Nucleus accumbens (tissue), 56 donors: Measurements from ENCODE around the gene OSBPL6.
"Not testable (repeated sequence)": the region's sequence is repeated elsewhere in the genome, so short reads cannot be mapped to it uniquely, and the experiment has no call there.

Experiments used
- DNase-seq, 56 donors: peaks; one replicate each; lab custom pipeline; 2025; lab: John Stamatoyannopoulos, UW

Gene OSBPL6

DNA sequence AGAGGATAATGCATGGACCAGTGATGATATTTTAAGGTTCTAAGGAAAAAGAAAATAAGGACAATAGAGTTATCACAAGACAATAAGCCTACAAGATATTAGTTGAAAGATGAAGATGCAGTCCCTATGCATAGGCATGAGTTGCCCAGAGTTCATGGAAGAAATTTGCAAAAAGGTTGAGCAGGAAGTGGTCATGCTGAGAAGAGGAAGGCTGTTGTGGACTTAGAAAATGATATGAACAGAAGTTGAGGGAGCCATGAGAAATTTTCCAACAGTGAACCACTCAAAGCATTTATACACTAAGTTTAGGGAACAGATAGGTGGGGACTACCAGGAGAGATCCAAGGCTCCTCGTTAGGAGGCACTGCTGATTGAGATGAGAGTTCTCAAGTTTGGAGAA is 3.5 kb downstream of the OSBPL6 start:
- DNase-seq: no peak

DNA sequence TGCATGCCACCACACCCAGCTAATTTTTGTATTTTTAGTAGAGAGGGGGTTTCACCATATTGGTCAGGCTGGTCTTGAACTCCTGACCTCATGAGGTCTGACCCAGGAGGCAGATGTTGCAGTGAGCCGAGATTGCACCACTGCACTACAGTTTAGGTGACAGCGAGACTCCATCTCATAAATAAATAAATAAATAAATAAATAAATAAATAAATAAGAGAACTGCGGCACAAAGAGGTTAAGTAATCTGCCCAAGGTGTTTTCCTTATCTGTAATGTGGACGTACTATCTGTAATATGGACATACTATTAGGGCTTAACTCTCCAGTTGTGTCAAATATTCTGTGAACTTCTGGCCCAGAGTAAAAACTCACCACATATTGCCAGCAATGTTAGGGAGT is 4.1 kb downstream of the OSBPL6 start:
- DNase-seq: not testable (repeated sequence)

DNA sequence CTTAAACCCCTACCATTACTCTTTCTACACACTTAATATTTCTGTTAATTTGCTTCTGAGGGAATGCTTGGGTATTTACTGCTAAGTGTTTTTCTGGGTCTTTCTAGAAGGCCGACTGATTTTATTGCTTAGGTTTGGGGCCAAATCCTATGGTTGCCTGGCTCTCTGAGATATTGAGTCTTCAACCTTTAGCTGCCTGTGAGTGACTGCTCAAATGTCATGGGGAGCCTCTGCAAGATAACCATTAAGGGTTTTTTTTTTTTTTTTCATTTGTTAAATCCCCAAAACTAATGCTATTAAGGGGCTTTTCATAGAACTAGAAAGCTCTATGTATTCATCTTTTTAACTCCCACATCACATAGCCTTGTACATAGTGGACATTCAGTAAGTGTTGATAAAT is 5.0 kb downstream of the OSBPL6 start:
- DNase-seq: no peak

DNA sequence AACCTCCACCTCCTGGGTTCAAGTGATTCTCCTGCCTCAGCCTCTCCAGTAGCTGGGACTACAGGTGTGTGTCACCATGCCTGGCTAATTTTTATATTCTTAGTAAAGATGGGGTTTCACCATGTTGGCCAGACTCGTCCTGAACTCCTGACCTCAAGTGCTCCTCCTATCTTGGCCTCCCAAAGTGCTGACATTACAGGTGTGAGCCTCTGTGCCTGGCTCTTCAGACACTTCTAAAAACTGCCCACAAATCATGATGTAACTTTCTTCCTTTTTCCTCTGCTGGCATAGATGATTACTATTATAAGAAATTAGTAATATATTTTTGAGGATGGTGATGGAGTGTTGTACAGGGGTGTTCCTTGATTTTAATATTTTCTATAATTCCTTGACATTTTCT is 6.0 kb downstream of the OSBPL6 start:
- no peak for DNase-seq

DNA sequence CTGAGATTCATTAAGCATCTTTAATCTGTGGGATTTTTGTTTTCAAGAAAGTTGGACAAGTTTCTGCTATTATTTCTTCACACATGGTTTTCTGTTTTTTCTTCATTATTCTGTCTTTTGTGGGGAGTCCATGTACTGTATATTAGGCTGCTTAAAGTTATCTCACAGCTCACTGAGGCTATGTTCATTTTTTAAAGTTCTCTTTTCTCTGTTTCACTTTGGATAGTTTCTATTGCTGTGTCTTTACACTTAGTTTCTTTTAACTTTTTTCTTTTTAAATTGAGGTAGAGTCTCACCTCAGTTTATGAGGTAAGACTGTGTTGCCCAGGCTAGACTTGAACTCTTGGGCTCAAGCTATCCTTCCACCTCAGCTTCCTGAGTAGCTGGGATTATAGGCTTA is 8.6 kb downstream of the OSBPL6 start:
- no peak for DNase-seq

DNA sequence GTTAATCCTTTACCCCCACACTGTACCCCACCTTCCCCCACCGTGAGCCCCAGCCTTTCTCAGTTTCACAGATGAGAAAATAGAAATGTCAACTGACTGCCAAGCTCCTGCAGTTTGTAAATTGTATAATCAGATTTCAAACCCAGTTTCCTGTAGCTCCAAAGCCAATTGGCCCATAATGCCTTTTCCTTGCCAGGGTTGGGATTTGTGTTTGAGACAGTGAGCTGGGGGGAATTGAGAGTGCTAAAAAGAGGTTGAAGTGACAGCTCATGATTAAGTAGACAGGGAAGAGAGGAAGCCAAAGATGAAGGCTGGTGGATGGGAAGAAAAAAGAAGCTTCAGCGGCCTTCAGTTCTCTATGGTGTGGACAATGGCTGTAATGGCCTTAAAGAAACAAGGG is 10.7 kb downstream of the OSBPL6 start:
- DNase-seq: peak in 2 of 56 donors; percentile 8 to 15

DNA sequence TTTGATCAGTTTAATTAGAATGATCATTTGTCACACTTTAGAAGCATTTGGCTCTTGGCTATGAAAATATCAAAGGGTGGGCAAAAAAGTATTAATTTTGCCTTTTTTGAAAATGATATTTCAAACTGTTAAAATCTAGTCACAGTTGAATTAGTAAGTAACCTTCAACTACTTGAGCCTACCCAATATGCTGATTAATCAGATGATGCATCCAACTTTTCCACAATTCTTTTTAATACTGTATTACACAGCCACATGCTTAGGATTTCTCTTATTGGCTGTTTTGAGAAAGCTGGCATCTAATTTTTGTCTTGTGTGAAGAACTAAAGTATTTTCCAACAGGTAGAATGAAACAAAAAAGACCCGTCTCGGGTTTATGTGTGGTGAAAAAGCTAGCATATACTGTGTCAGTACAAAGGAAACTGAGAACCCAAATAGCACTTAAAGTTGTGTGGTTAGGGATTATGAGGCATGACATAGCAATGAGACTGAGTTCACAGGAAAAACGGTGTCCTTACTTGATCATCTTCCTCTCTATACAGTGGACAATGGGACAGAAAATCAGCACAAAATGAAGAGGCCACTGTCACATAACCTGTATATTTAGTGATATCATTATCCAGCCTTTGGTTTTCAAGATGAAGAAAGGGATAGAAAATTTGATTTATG is 11.7 kb downstream of the OSBPL6 start:
- DNase-seq: no peak

DNA sequence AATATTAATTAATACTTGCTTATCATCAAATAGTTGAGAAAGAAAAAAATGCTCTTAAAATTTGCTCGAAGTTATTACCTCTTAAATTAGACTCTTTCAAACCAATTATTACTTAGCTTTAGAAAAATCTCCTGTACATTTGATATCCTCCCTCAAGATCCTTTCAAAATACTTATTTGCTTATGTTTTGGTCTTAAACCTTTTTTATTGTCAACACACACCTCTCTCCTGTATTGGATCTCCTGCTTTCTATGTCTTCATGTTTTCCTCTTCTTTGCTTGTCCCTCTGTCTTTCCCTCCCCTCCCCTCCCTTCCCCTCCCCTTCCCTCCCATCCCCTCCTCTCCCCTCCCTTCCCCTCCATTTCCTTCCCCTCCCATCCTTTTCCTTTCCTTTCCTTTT is 14.0 kb downstream of the OSBPL6 start:
- no peak for DNase-seq

DNA sequence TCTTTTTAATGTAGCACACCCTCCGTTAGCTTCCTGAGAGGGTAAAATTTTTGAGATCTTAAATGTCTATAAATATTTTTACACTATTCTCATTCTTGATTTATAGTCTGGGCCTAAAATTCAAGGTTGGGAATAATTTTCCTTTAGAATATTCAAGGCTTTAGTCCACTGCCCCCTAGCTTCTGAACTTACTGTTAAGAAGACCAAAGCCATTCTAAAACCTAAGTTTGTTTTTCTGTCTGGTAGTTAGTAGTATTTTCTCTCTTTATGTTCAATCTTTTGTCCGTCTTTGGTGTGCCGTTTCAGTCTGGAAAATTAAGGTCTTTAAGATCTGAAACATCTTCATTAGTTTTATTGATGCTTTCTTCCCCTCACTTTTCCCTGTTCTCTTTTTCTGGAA is 14.5 kb downstream of the OSBPL6 start:
- DNase-seq: no peak

DNA sequence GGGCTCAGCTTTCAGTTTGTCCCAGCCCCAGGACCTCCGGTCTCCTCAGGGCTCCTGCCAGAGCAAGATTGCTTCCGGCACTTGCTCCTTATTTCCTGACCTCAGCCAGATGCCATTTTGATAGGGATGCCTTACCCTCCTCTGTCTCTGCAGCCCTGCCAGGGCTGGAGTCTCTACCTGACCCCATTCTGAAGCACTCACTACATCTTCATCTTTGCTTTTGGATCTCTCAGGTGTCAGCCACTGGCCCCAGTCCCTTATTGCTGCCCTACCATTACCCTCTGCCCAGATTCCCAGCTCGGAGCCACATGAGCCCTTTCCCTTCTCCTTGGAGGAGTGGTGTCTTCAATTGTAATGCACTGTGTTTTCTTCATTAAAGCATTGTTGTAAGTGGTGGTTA is 17.1 kb downstream of the OSBPL6 start:
- no peak for DNase-seq

DNA sequence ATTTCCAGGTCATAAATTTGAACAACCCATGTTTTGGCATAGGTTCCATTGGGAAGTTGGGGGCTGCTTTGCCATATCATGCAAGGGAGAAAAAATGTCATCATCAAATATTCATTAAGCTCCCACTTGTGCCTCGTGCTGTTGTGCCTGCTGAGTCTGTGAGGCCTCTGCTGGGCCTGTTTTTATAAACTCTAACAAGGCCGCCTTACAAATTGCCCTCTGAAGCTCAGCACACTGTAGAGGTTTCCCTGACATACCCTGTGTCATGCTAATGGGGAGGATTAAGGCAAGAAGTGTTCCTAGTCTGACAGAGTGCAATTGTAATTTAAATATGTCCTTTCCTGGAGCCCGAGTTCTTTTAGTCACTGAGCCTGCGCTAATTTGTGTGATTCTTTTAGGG is 17.6 kb downstream of the OSBPL6 start:
- peak in 6 of 56 donors; percentile 4 to 43 (median 18) for DNase-seq

DNA sequence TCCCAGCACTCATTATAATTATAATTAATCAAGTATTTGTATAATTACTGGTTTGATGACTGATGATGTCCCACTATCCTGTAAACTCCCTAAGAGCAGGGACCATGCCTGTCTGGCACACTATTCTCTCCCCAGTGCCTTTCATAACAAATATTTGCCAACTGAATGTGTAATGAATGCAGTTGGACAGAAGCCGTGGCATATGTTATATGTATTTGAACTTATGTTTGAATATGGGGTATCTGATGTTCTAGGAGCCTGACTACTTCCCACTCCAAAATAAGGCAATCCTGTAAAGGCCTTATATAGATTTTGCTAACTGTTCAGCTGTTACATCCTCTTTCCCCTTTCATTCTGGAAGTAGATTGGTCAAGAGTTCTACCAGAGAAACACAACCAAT is 19.7 kb downstream of the OSBPL6 start:
- DNase-seq: no peak

DNA sequence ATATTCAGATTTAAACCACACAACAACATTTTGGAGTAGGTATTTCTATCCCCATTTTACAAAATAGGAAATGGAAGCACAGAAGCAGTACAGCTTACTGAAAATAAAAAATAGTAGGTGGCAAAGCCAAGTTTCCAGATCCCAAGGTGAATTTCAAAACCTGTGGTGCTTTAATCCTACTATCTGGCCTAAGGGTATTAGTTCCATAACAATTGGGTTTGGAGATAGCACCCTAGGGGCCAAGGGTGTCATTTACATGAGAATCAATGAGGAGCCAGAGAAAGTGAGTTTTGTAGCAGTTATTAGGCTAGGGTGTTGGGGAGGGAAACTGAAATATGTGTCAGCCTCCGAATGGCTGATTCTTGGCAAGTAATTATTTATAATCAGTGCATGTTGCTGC is 24.9 kb downstream of the OSBPL6 start:
- no peak for DNase-seq

DNA sequence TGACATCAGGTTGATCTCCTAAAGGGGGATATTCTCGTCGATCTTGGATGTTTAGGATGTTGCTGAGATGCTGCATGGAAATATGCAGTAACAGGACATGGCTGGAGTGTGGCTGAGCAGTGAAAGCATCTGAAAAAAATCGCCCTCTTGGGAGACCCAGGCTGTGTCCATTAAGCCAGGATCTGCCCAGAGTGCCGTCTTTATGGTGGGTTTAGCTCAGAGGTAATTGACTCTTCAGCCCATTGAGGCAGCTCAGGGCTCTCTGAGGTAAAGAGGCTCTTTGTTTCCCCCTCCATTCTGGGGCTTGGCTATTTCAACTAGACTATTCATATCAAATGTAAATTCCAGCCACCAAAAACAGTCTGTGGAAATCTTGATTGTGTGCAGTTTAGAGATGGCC is 26.5 kb downstream of the OSBPL6 start:
- DNase-seq: no peak

DNA sequence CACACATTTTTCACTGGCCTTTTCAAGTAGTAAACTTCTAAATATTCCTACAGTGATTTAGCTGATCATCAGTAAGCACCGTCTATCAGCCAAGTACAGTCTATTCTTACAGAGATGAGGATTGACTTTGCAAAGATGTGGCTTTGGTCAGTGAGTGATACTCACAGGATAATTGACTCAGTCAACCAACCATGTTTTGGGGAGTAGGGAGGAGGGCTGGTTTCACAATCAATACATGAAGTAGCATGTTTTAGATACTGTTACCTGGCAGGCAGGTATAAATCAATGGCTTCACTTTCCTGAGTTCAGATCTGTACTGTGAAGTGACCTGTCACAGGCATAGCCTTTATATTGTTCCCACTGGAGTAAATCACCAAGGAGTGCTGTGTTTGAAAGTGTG is 27.2 kb downstream of the OSBPL6 start:
- DNase-seq: no peak

DNA sequence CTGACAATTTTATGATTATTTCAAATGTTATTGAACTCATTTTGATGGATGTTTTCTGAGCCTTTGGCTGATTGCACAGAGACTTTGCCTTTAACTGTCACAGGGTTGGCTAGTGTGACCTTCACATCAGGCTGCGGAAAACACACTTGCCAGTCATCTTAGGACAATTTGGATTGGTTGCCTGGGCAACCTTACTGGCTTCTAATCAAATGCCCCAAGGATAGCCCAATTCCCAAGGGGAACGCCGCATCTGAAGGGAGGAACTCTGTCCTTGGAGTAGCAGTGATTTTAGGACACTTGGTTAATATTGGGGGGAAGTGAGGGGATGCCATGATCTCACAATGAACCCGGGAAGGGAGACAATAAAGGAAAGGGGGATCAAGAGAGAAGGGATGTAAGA is 29.5 kb downstream of the OSBPL6 start:
- DNase-seq: no peak

DNA sequence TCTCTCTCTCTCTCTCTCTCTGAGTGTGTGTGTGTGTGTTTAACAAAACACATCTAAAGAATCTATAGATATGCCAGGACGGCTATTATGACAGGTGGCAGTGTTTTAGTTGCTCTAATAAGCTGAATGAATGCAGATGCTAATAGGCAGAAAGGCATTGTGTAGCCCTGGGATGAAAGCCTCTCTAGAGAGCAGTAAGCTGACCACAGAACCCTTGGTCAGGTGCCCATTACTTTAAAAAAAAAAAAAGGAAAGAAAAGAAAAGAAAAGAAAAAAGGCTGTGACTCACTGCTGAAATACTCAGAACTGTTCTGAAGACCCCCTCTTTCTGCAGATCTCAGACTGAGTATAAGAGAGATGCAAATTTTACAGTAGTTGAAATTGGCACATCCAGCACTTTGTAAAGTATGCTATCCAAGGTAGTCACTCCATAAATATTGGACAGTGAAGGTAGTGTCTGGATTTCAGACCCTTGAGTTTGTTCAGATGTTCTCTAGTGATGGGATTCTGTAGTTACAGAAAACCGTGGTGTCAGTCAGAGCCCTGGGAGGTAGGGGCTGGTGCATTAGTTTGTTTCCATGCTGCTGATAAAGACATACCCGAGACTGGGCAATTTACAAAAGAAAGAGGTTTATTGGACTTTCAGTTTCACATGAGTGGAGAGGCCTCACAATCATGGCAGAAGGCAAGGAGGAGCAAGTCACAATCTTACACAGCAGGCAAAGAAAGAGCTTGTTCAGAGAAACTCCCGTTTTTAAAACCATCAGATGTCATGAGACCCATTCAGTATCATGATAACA is 30.9 kb downstream of the OSBPL6 start:
- DNase-seq: no peak

DNA sequence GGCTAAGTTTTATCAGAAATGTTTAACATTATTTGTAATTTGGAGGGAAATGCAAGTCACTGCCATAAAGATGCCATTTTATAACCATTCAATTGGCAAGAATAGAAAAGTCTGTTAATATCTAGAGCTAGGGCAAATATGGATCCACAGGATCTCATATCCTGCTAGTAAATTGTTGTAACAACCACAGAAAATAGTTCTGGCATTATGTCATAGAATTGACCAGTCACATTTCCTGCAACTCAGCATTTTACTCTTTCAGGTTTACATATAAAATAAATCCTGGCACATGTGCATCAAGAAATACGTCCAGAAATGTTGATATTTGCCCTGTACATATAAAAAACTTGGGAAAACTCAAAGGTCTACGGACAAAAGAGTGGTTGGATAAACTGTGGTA is 32.9 kb downstream of the OSBPL6 start:
- DNase-seq: no peak

DNA sequence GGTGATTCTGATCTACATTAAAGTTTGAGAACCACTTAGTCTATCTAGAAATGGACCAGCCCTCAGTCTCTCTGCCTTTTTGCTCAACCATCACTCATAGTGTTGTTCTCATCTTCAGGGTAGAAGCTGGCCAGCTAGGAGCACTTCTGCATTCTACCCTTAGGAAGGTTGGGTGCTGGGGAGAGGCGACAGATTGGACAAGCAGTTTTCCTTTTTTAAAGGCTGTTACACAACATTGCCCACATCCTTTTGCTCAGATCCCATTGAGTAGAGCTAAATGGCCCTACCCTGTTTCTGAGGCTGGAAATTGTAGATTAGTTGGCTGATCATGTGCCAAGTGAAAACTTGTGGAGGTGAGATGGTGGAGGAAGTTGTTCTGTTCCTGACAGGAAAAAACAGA is 35.6 kb downstream of the OSBPL6 start:
- peak in 2 of 56 donors; percentile 14 for DNase-seq

DNA sequence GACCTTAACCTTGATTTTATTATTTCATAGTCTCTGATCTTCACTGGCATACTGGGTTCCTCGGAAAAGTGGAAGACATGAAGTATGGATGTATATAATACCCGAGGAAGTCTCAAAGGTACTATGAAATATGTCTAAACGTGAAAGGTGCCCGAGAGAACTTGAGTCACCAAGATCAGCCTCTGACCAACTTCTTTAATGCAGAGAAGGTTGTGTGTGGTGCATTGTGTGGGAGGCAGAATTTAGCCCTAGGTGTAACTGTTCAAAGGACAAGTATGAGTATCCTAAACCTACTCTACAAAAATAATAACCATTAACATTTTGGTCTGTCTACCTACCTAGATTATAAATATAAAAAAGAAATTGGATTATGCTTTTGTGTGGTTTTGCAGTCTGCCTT is 36.1 kb downstream of the OSBPL6 start:
- no peak for DNase-seq

DNA sequence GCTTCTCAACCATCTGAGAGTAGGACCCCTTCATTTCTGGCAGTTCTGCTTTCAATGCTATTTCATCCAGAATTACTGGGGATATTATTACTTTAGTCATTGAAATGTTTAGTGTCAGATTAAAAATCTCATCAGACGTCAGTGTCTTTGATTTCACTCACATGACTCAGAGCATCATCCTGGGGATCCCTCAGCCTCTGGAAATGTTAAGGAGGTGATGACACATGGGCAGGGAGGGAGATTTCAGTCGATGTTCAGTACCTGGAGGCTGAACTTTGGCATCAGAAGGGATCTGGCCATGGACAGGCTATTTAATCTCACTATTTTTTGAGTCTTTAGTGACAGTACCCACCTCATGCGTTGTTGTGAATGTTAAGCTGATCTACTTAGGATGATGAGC is 39.1 kb downstream of the OSBPL6 start:
- DNase-seq: no peak

DNA sequence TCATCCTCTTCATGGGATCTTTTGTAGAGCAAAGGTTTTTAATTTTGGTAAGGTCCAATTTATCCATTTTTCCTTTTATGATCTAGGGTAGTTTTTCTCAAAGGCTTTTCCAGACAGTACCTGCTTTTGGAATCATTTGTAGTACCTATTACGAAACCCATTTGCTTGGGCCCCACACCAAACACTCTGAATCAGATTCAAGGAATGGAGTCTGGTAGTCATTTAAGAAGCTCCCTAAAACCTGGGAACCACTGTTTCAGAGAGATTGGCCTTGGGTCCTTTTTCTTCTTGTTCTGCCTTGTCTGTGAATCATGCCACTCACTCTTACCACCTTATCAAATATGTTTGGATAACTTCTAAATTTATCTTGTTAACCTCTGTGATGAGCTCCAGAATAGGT is 40.3 kb downstream of the OSBPL6 start:
- no peak for DNase-seq
